ENCODE data around the gene EGFL6.

DNA sequence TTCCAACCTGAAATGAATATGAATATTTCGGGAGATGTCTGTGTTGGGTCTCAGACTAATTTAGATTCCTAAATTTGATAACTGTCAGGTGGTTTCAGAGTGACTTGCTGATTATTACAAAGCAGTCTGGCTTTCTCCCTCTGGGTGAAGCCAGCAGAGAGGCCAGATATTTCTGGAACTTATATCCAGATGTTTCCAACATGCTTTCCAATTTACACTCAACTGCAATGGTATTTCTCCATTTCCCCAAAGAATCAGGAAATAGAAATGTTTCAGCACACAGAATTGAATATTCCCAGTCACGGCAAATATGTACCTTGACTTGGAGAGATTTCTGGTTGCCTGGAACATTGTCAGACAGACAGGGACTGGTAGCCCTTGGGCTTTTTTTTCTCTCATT is 48.5 kb upstream of the EGFL6 start:
- TF ChIP-seq, protein P1, sequence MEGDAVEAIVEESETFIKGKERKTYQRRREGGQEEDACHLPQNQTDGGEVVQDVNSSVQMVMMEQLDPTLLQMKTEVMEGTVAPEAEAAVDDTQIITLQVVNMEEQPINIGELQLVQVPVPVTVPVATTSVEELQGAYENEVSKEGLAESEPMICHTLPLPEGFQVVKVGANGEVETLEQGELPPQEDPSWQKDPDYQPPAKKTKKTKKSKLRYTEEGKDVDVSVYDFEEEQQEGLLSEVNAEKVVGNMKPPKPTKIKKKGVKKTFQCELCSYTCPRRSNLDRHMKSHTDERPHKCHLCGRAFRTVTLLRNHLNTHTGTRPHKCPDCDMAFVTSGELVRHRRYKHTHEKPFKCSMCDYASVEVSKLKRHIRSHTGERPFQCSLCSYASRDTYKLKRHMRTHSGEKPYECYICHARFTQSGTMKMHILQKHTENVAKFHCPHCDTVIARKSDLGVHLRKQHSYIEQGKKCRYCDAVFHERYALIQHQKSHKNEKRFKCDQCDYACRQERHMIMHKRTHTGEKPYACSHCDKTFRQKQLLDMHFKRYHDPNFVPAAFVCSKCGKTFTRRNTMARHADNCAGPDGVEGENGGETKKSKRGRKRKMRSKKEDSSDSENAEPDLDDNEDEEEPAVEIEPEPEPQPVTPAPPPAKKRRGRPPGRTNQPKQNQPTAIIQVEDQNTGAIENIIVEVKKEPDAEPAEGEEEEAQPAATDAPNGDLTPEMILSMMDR (optimal IDR thresholded peaks at IDR 0.05 in 1 of 3, IDR thresholded peaks at IDR 0.05 in 1 of 3, conservative IDR thresholded peaks at IDR 0.05 in 1 of 3; ENCODE audit: extremely low read depth in 1 of 3, insufficient read depth in 2 of 3, low read length in 3 of 3): no peak
- no peak for TF ChIP-seq EZH2 (IDR thresholded peaks at IDR 0.05; ENCODE audit: low read length)

Measured in keratinocyte (primary cell).